Mucosa of rectum (tissue), 2 donors: ENCODE data around the gene C1QL1.

Experiments used
- H3K27ac ChIP-seq, 2 donors: one replicate each; pipeline ENCODE4 v1.7.0; 2013; ENCODE audit warnings: inconsistent platforms in 2 of 2, low read depth in 2 of 2, low read length in 2 of 2
- H3K27me3 ChIP-seq, 2 donors: one replicate each; pipeline ENCODE4 v1.7.0; 2013; ENCODE audit warnings: low read length in 2 of 2; ENCODE audit not compliant: control insufficient read depth in 2 of 2, insufficient read depth in 2 of 2
- H3K36me3 ChIP-seq, 2 donors: one replicate each; pipeline ENCODE4 v1.7.0; 2013; ENCODE audit warnings: low read length in 2 of 2; ENCODE audit not compliant: control insufficient read depth in 2 of 2, insufficient read depth in 2 of 2
- H3K4me1 ChIP-seq, 2 donors: one replicate each; pipeline ENCODE4 v1.7.0; 2013; ENCODE audit warnings: low read length in 2 of 2, mild to moderate bottlenecking in 1 of 2; ENCODE audit not compliant: control insufficient read depth in 2 of 2, insufficient read depth in 2 of 2
- H3K4me3 ChIP-seq, 2 donors: one replicate each; pipeline ENCODE4 v1.7.0; 2013; ENCODE audit warnings: low read length in 2 of 2
- H3K9ac ChIP-seq, 2 donors: one replicate each; pipeline ENCODE4 v1.7.0; 2013; ENCODE audit warnings: low read length in 2 of 2, low read depth in 1 of 2, mild to moderate bottlenecking in 1 of 2
- H3K9me3 ChIP-seq, 2 donors: one replicate each; pipeline ENCODE4 v1.7.0; 2013; ENCODE audit warnings: low read length in 2 of 2; ENCODE audit not compliant: control insufficient read depth in 2 of 2
- donor health status: healthy.
- donor health status: Normal muscosa, but diverticular disease.

Gene C1QL1

GRCh38 chr17:44942456-44942855 is 25.6 kb downstream of the C1QL1 start:
- Histone ChIP-seq H3K27me3 (no peaks in the 10 kb centered on the region), H3K9ac (no peak overlapping the region), H3K4me1 (peaks cover 4% of the 10 kb centered on the region in 2 donors), H3K4me3 (no peak overlapping the region), H3K36me3 (no peaks in the 10 kb centered on the region), H3K9me3 (no peaks in the 10 kb centered on the region), H3K27ac (no peak overlapping the region)

- no peak overlapping the region for H3K9ac ChIP-seq
- H3K4me1 ChIP-seq, result no peaks in the 10 kb centered on the region
- no peaks in the 10 kb centered on the region for H3K36me3 ChIP-seq
Observed at GRCh38 chr17:44941712-44942331, 26.3 kb downstream of the C1QL1 start.

GRCh38 chr17:44940768-44941167 is 27.3 kb downstream of the C1QL1 start:
- Histone ChIP-seq H3K9me3 (no peaks in the 10 kb centered on the region), H3K9ac (no peak overlapping the region), H3K36me3 (no peaks in the 10 kb centered on the region), H3K27ac (no peak overlapping the region), H3K4me3 (no peak overlapping the region), H3K27me3 (no peaks in the 10 kb centered on the region), H3K4me1 (no peaks in the 10 kb centered on the region)

More at GRCh38 chr17:44941712-44942331, 26.3 kb downstream of the C1QL1 start:
- no peaks in the 10 kb centered on the region for H3K9me3 ChIP-seq
- H3K27me3 ChIP-seq, result no peaks in the 10 kb centered on the region
- no peak overlapping the region for H3K4me3 ChIP-seq
- no peak overlapping the region for H3K27ac ChIP-seq

GRCh38 chr17:44940317-44940716 is 27.8 kb downstream of the C1QL1 start:
- no peak overlapping the region for H3K4me3 ChIP-seq
- no peaks in the 10 kb centered on the region for H3K36me3 ChIP-seq
- no peak overlapping the region for H3K9ac ChIP-seq
- no peaks in the 10 kb centered on the region for H3K4me1 ChIP-seq
- no peak overlapping the region for H3K27ac ChIP-seq
- H3K27me3 ChIP-seq, result no peaks in the 10 kb centered on the region
- H3K9me3 ChIP-seq, result no peaks in the 10 kb centered on the region

- H3K9me3 ChIP-seq, result no peaks in the 10 kb centered on the region
- H3K27me3 ChIP-seq, result no peaks in the 10 kb centered on the region
- no peak overlapping the region for H3K4me3 ChIP-seq
- no peak overlapping the region for H3K9ac ChIP-seq
- H3K36me3 ChIP-seq, result no peaks in the 10 kb centered on the region
- H3K4me1 ChIP-seq, result no peaks in the 10 kb centered on the region
- no peak overlapping the region for H3K27ac ChIP-seq
Observed at GRCh38 chr17:44935116-44935515, 33.0 kb downstream of the C1QL1 start.

- Histone ChIP-seq H3K9ac (no peak overlapping the region), H3K36me3 (no peaks in the 10 kb centered on the region), H3K27ac (no peak overlapping the region), H3K4me3 (no peak overlapping the region), H3K4me1 (no peaks in the 10 kb centered on the region), H3K9me3 (no peaks in the 10 kb centered on the region), H3K27me3 (no peaks in the 10 kb centered on the region)
Observed at GRCh38 chr17:44934745-44935105, 33.4 kb downstream of the C1QL1 start.

GRCh38 chr17:44933824-44934744 is 34.0 kb downstream of the C1QL1 start:
- H3K27ac ChIP-seq, result no peak overlapping the region
- H3K9me3 ChIP-seq, result no peaks in the 10 kb centered on the region
- H3K9ac ChIP-seq, result no peak overlapping the region
- no peaks in the 10 kb centered on the region for H3K27me3 ChIP-seq
- H3K36me3 ChIP-seq, result peaks cover 0 to 1% of the 10 kb centered on the region in 2 donors
- H3K4me3 ChIP-seq, result no peak overlapping the region
- H3K4me1 ChIP-seq, result no peaks in the 10 kb centered on the region

- H3K36me3 ChIP-seq, result peaks cover 0 to 3% of the 10 kb centered on the region in 2 donors
- no peak overlapping the region for H3K27ac ChIP-seq
- no peaks in the 10 kb centered on the region for H3K9me3 ChIP-seq
- no peak overlapping the region for H3K9ac ChIP-seq
- H3K27me3 ChIP-seq, result no peaks in the 10 kb centered on the region
- no peak overlapping the region for H3K4me3 ChIP-seq
- H3K4me1 ChIP-seq, result no peaks in the 10 kb centered on the region
Observed at GRCh38 chr17:44932787-44933097, 35.4 kb downstream of the C1QL1 start.

- Histone ChIP-seq H3K4me1 (no peaks in the 10 kb centered on the region), H3K27ac (no peak overlapping the region), H3K36me3 (peaks cover 0 to 3% of the 10 kb centered on the region in 2 donors), H3K9ac (no peak overlapping the region), H3K4me3 (no peak overlapping the region), H3K9me3 (no peaks in the 10 kb centered on the region), H3K27me3 (no peaks in the 10 kb centered on the region)
Observed at GRCh38 chr17:44932096-44932786, 35.9 kb downstream of the C1QL1 start.

- H3K4me3 ChIP-seq, result no peak overlapping the region
- H3K4me1 ChIP-seq, result no peaks in the 10 kb centered on the region
- H3K36me3 ChIP-seq, result peaks cover 0 to 3% of the 10 kb centered on the region in 2 donors
- H3K9ac ChIP-seq, result no peak overlapping the region
- H3K27ac ChIP-seq, result no peak overlapping the region
- no peaks in the 10 kb centered on the region for H3K27me3 ChIP-seq
- H3K9me3 ChIP-seq, result no peaks in the 10 kb centered on the region
Observed at GRCh38 chr17:44931376-44931775, 36.7 kb downstream of the C1QL1 start.
